ENCODE results near the gene BYSL. TPM values are rescaled to one million over a fixed set of nuclear protein-coding genes. Genes with fewer than 3 reads are reported as not detected.

BYSL gene
- total RNA-seq, 2 donors from 2014 or later: 48.3 to 73.9 TPM

- ATAC-seq (no peak), DNase-seq (ENCODE audit: low spot score) (no peak)
- peaks cover 37% of the 10 kb centered on the region for H3K36me3 Mint-ChIP-seq
- H3K4me1 Mint-ChIP-seq (ENCODE audit: low read depth in 2 of 2): peaks cover 51 to 62% of the 10 kb centered on the region in 2 donors
- no peak overlapping the region for H3K4me3 Mint-ChIP-seq
- peak overlapping the region; percentile 40 to 95 for H3K27ac Mint-ChIP-seq
- no peaks in the 10 kb centered on the region for H3K27me3 Mint-ChIP-seq
- no peaks in the 10 kb centered on the region for H3K9me3 Mint-ChIP-seq
Observed at GRCh38 chr6:41931792-41932191, 10.5 kb downstream of the BYSL start.

DNA sequence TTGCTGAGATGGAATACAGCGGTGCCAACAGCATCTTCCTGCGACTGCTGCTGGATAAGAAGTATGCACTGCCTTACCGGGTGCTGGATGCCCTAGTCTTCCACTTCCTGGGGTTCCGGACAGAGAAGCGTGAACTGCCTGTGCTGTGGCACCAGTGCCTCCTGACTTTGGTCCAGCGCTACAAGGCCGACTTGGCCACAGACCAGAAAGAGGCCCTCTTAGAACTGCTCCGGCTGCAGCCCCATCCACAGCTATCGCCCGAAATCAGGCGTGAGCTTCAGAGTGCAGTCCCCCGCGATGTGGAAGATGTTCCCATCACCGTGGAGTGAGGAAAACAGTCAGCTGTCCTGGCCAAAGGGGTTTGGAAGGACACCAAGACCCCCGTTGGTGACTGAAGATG is 11.1 kb downstream of the BYSL start:
- Mint-ChIP-seq H3K4me1 (ENCODE audit: low read depth in 2 of 2) (peaks cover 57 to 63% of the 10 kb centered on the region in 2 donors), H3K4me3 (no peak overlapping the region), H3K36me3 (peaks cover 37% of the 10 kb centered on the region), H3K27me3 (no peaks in the 10 kb centered on the region), H3K9me3 (no peaks in the 10 kb centered on the region), H3K27ac (peak overlapping the region; percentile 40 to 95)
- DNase-seq (ENCODE audit: low spot score) (no peak), ATAC-seq (no peak)

- Mint-ChIP-seq H3K4me3 (peak overlapping the region; percentile 97), H3K36me3 (peaks cover 34% of the 10 kb centered on the region), H3K27ac (peak overlapping the region; percentile 88 to 95), H3K4me1 (ENCODE audit: low read depth in 2 of 2) (peaks cover 65 to 67% of the 10 kb centered on the region in 2 donors), H3K27me3 (no peaks in the 10 kb centered on the region), H3K9me3 (no peaks in the 10 kb centered on the region)
- DNase-seq (ENCODE audit: low spot score) (no peak), ATAC-seq (no peak)
Observed at GRCh38 chr6:41934278-41935192, 13.2 kb downstream of the BYSL start.

- H3K27me3 Mint-ChIP-seq: no peaks in the 10 kb centered on the region
- no peaks in the 10 kb centered on the region for H3K9me3 Mint-ChIP-seq
- H3K36me3 Mint-ChIP-seq: peaks cover 41% of the 10 kb centered on the region
Observed at GRCh38 chr6:41935193-41935574, 13.9 kb downstream of the BYSL start.

DNA sequence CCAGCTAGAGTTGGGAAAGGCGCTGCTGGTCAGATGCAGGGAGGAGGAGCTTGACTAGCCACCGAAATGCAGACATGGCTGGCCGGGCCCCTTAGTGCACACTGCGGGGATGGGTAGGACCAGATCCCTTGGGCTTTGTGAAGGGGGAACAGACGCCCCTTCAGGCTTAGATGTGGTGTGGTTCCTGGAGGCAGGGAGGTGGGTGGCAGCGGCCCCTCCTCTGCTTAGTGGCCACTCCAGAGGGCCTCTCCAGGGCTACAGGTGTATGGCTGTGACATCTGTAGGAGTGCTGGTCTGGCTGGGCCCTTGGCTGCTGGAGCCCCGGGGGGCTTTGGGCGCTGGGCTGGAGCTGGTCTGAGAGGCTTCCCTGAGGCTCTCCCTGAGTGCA is 14.4 kb downstream of the BYSL start:
- peak overlapping the region; percentile 88 to 95 for H3K27ac Mint-ChIP-seq
- peaks cover 75 to 77% of the 10 kb centered on the region in 2 donors for H3K4me1 Mint-ChIP-seq (ENCODE audit: low read depth in 2 of 2)

More at GRCh38 chr6:41935193-41935574, 13.9 kb downstream of the BYSL start:
- Mint-ChIP-seq H3K27ac (peak overlapping the region; percentile 88 to 95), H3K4me1 (ENCODE audit: low read depth in 2 of 2) (peaks cover 72 to 73% of the 10 kb centered on the region in 2 donors), H3K4me3 (peak overlapping the region; percentile 97)
- ATAC-seq: no peak
- DNase-seq (ENCODE audit: low spot score): no peak

DNA sequence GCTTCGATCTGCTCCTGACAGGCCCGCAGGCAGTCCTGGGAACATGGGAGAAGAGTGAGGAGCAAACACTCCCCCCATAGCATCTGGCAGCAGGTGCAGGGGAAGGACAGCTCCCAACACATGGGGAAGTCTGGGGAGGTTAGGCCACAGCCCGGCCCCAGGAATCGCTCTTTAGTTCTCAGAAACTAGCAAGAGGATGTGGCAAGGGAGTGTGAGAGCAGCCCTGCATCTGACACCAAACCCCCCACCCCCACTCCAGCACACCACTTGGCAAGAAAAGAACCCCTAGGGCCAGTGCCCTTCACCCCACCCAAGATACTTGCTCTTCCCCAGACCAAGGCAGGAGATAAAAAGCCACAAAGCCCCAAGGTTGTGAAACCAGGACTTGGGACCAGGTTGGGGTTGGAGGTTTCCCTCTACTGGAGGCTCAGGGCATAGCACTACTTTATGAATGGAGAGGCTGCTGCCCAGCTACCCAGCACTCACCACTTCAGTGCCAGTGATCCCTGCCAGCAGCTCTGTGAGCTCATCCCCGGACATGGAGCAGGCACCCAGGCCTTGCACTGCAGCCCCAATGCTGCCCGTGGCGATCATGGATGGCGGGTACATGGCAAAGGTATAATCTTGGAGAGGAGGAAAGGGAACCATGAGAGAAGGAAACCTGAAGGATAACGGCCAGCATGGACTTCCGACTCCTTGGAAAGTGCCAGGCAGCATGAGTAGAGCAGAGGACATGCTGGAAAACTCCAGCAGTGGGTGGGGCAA is 15.0 kb downstream of the BYSL start:
- ATAC-seq: peak; percentile 93

More for the DNA sequence above, 14.4 kb downstream of the BYSL start:
- H3K9me3 Mint-ChIP-seq: no peaks in the 10 kb centered on the region
- peak in 1 of 2 donors; percentile 0 for ATAC-seq
- no peaks in the 10 kb centered on the region for H3K27me3 Mint-ChIP-seq
- DNase-seq (ENCODE audit: low spot score): no peak
- H3K36me3 Mint-ChIP-seq: peaks cover 44% of the 10 kb centered on the region
- H3K4me3 Mint-ChIP-seq: peak overlapping the region; percentile 97

DNA sequence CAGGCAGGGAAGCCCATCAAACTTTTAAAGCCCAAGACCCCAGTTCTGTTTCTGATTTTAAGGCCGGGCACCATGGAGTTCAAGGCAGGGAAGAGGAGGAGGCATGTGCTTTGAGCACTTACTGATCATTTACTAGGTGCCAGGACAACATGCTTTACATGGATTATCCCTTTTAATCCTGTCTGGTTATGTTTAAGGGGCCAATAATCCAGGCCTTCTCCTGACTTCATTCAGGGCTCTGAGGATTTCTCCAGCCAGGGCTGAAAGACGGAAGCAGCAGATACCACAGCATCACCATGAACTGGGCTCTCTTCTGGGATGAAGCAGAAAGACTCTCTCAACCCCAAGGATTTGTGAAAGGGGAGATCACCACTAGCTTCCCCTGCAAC is 16.2 kb downstream of the BYSL start:
- H3K27ac Mint-ChIP-seq: peak overlapping the region; percentile 88 to 95
- H3K4me3 Mint-ChIP-seq: peak overlapping the region; percentile 97
- peaks cover 37% of the 10 kb centered on the region for H3K36me3 Mint-ChIP-seq
- ATAC-seq (no peak), DNase-seq (ENCODE audit: low spot score) (no peak)
- no peaks in the 10 kb centered on the region for H3K9me3 Mint-ChIP-seq
- no peaks in the 10 kb centered on the region for H3K27me3 Mint-ChIP-seq
- peaks cover 68 to 76% of the 10 kb centered on the region in 2 donors for H3K4me1 Mint-ChIP-seq (ENCODE audit: low read depth in 2 of 2)

More for the DNA sequence above, 15.0 kb downstream of the BYSL start:
- peak overlapping the region; percentile 88 to 95 for H3K27ac Mint-ChIP-seq
- peaks cover 44% of the 10 kb centered on the region for H3K36me3 Mint-ChIP-seq
- H3K9me3 Mint-ChIP-seq: no peaks in the 10 kb centered on the region
- DNase-seq (ENCODE audit: low spot score): peak; percentile 97
- H3K27me3 Mint-ChIP-seq: no peaks in the 10 kb centered on the region
- H3K4me1 Mint-ChIP-seq (ENCODE audit: low read depth in 2 of 2): peaks cover 73 to 75% of the 10 kb centered on the region in 2 donors
- H3K4me3 Mint-ChIP-seq: peak overlapping the region; percentile 97

DNA sequence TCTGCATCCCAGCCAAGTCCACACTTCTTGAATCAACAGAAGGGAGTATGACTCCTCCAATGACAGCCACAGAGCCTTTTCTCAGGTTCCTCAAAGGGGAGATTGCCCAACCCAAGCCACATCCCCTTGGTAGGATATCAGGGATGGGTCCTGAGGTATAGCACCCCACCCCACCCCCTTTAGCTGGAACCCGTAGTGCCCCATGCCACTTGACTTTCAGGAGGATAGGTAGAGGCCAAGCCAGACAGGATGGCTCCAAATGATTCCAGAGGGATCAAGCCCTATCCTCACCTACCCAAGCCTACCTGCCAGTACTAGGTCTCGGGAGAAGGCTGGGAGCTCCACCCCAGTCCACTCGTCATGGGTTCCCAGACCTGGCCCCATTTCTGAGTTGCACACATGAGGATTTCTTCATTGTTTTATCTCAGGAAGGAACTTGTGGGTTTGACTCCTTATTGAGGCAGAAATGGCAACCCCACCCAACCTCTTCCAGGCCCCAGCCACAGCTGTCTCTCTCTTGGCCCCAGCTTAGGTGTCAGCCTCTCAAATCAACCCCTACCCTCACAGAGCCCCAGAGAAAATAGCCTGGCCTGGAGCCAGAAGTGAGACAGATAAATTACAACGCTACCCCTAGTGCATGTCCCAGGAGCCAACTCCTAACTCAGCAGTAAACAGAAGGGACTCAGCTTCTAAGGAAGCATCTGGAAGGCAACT is 16.7 kb downstream of the BYSL start:
- ATAC-seq (peak in 1 of 2 donors; percentile 5), DNase-seq (ENCODE audit: low spot score) (peak; percentile 70)
- no peaks in the 10 kb centered on the region for H3K27me3 Mint-ChIP-seq
- peak overlapping the region; percentile 97 for H3K4me3 Mint-ChIP-seq
- H3K4me1 Mint-ChIP-seq (ENCODE audit: low read depth in 2 of 2): peaks cover 65 to 74% of the 10 kb centered on the region in 2 donors
- H3K36me3 Mint-ChIP-seq: peaks cover 34% of the 10 kb centered on the region
- no peaks in the 10 kb centered on the region for H3K9me3 Mint-ChIP-seq
- H3K27ac Mint-ChIP-seq: peak overlapping the region; percentile 88 to 95

DNA sequence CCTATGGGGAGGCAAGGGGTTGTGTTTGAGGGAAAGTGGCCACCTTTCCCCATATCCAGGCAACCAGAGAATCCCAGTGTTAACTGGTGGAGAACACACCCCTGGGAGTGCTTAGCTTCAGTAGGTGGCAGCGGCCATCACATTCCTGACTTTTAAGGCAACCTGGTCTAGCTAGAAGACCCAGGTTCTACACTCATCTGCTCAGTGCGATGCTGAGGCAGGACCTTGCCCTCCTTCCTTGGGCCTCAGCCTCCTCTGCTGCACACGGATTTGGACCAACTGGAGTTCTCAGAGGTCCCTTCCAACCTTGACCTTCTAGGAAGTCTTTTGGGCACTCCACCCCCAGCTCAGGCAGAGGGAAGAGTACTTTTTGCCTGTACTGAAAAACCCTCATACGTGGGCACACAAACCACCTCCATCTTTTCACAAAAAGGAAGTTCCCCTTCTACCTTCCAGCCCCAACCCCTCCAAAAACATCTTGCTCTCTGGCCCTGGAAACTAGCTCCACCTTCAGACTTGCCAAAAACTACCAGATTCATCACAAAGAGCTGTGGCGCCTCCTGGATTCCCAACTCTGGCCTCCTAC is 17.4 kb downstream of the BYSL start:
- Mint-ChIP-seq H3K9me3 (no peaks in the 10 kb centered on the region), H3K27ac (peak overlapping the region; percentile 88 to 95), H3K4me3 (peak overlapping the region; percentile 97), H3K36me3 (peaks cover 31% of the 10 kb centered on the region), H3K4me1 (ENCODE audit: low read depth in 2 of 2) (peaks cover 64 to 72% of the 10 kb centered on the region in 2 donors), H3K27me3 (no peaks in the 10 kb centered on the region)
- DNase-seq (ENCODE audit: low spot score) (no peak), ATAC-seq (no peak)

DNA sequence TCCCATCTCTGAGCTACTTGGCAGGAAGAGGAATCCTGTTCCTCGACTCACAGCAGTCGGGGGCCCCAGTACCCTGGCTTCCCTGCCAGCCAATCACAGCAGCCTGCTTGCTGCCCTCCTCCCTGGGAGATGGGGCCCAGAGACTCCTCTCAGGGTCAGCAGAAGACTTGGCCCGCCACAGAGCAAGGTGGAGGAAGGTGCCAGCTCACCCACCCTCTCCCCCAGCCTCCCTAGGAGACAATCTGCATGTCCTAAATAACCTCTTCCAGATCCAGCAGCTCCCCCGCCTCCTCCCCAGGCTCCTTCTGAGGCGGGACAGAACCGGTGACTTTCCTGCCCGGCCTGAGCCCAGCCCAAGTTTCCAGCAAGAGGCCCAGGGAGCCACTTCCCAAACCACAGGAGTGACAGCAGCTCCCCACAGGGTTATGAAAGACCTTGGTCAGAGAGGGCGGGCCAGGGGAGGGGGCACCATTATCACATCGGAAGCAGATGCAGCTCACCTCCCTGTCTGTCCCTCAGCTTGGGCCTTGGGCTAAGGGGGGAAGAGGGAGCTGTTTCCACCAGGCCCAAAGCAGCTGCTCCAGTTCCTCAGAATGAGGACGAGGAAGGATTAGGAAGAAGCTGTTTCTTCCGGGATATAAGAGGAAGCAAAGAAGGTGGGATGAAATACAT is 18.0 kb downstream of the BYSL start:
- peaks cover 62 to 70% of the 10 kb centered on the region in 2 donors for H3K4me1 Mint-ChIP-seq (ENCODE audit: low read depth in 2 of 2)

GRCh38 chr6:41939848-41940758 is 18.8 kb downstream of the BYSL start:
- peaks cover 54 to 62% of the 10 kb centered on the region in 2 donors for H3K4me1 Mint-ChIP-seq (ENCODE audit: low read depth in 2 of 2)

More for the DNA sequence above, 18.0 kb downstream of the BYSL start:
- DNase-seq (ENCODE audit: low spot score): peak; percentile 79
- H3K27me3 Mint-ChIP-seq: no peaks in the 10 kb centered on the region
- peak in 1 of 2 donors; percentile 1 for ATAC-seq
- no peaks in the 10 kb centered on the region for H3K9me3 Mint-ChIP-seq
- peak overlapping the region; percentile 88 to 95 for H3K27ac Mint-ChIP-seq
- peaks cover 30% of the 10 kb centered on the region for H3K36me3 Mint-ChIP-seq
- peak overlapping the region; percentile 97 for H3K4me3 Mint-ChIP-seq

More at GRCh38 chr6:41939848-41940758, 18.8 kb downstream of the BYSL start:
- Mint-ChIP-seq H3K4me3 (peak overlapping the region; percentile 97), H3K27ac (peak overlapping the region; percentile 88 to 95), H3K9me3 (no peaks in the 10 kb centered on the region), H3K27me3 (no peaks in the 10 kb centered on the region), H3K36me3 (peaks cover 22% of the 10 kb centered on the region)
- ATAC-seq (no peak), DNase-seq (ENCODE audit: low spot score) (peak; percentile 75)
